ENCODE data around the gene RPS19. TPM values are rescaled to one million over a fixed set of nuclear protein-coding genes. Genes with fewer than 3 reads are reported as not detected.

The RPS19 gene
- total RNA-seq, 4 donors from 2014 or later = 893 to 1,378 (median 1,179) TPM

- Histone ChIP-seq H3K4me1 (peaks cover 29 to 79% (median 53%) of the 10 kb centered on the region in 4 donors), H3K4me3 (no peak overlapping the region), H3K27me3 (no peaks in the 10 kb centered on the region), H3K36me3 (peaks cover 25 to 74% (median 68%) of the 10 kb centered on the region in 4 donors), H3K27ac (replicated peaks in 1 of 4) (no peak overlapping the region), H3K9me3 (no peaks in the 10 kb centered on the region)
- intact Hi-C loops (cut with DNase I) = loop anchor here (5.0 kb wide), 1 partner anchor 89 kb away; no protein-coding TSS in a partner anchor
- no peak for TF ChIP-seq EP300 (IDR thresholded peaks at IDR 0.05)
- TF ChIP-seq POLR2AphosphoS5 (IDR thresholded peaks at IDR 0.05) = no peak
- no peak for TF ChIP-seq POLR2A (IDR thresholded peaks at IDR 0.05; ENCODE audit: low read depth)
- TF ChIP-seq CTCF (IDR thresholded peaks at IDR 0.05) = no peak
- DNase-seq (ENCODE audit: extremely low spot score) = no peak
- 78% methylated on average over 11 of the region's 11 CpGs for WGBS
Measured at GRCh38 chr19:41863209-41863931, 3.3 kb downstream of the RPS19 start.

GRCh38 chr19:41864374-41864773 lies 4.3 kb downstream of the RPS19 start:
- DNase-seq (ENCODE audit: extremely low spot score) = no peak

GRCh38 chr19:41866284-41866683 lies 6.2 kb downstream of the RPS19 start:
- Histone ChIP-seq H3K4me1 (peaks cover 26 to 65% (median 43%) of the 10 kb centered on the region in 4 donors), H3K27me3 (no peaks in the 10 kb centered on the region), H3K9me3 (no peaks in the 10 kb centered on the region), H3K27ac (replicated peaks in 1 of 4) (no peak overlapping the region), H3K36me3 (peaks cover 35 to 98% (median 93%) of the 10 kb centered on the region in 4 donors), H3K4me3 (no peak overlapping the region)
- TF ChIP-seq EP300 (IDR thresholded peaks at IDR 0.05) (no peak), POLR2A (IDR thresholded peaks at IDR 0.05; ENCODE audit: low read depth) (no peak)
- no peak for DNase-seq (ENCODE audit: extremely low spot score)
- intact Hi-C loops (cut with DNase I) = no loop called here
- 78% methylated on average over 3 of the region's 3 CpGs for WGBS

More at GRCh38 chr19:41864374-41864773, 4.3 kb downstream of the RPS19 start:
- TF ChIP-seq POLR2AphosphoS5 (IDR thresholded peaks at IDR 0.05) (no peak), EP300 (IDR thresholded peaks at IDR 0.05) (no peak), CTCF (IDR thresholded peaks at IDR 0.05) (no peak), POLR2A (IDR thresholded peaks at IDR 0.05; ENCODE audit: low read depth) (no peak)
- H3K36me3 ChIP-seq = peaks cover 31 to 84% (median 78%) of the 10 kb centered on the region in 4 donors
- WGBS = 89% methylated on average over 5 of the region's 5 CpGs
- no peak overlapping the region for H3K4me3 ChIP-seq
- no peak overlapping the region for H3K27ac ChIP-seq (replicated peaks in 1 of 4)
- no peaks in the 10 kb centered on the region for H3K9me3 ChIP-seq
- intact Hi-C loops (cut with DNase I) = loop anchor here (5.0 kb wide), 1 partner anchor 88 kb away; no protein-coding TSS in a partner anchor
- peaks cover 29 to 74% (median 51%) of the 10 kb centered on the region in 4 donors for H3K4me1 ChIP-seq
- no peaks in the 10 kb centered on the region for H3K27me3 ChIP-seq

- H3K9me3 ChIP-seq = no peaks in the 10 kb centered on the region
- H3K27me3 ChIP-seq = no peaks in the 10 kb centered on the region
- intact Hi-C loops (cut with DNase I) = no loop called here
- H3K36me3 ChIP-seq = peaks cover 31 to 95% (median 88%) of the 10 kb centered on the region in 4 donors
- WGBS = 85% methylated on average over 9 of the region's 10 CpGs
- H3K27ac ChIP-seq (replicated peaks in 1 of 4) = no peak overlapping the region
- no peak for TF ChIP-seq POLR2A (IDR thresholded peaks at IDR 0.05; ENCODE audit: low read depth)
- no peak for TF ChIP-seq CTCF (IDR thresholded peaks at IDR 0.05)
- TF ChIP-seq EP300 (IDR thresholded peaks at IDR 0.05) = no peak
- no peak for TF ChIP-seq POLR2AphosphoS5 (IDR thresholded peaks at IDR 0.05)
- no peak overlapping the region for H3K4me3 ChIP-seq
- peaks cover 17 to 50% (median 22%) of the 10 kb centered on the region in 4 donors for H3K4me1 ChIP-seq
- DNase-seq (ENCODE audit: extremely low spot score) = no peak
Measured at GRCh38 chr19:41868120-41868988, 8.3 kb downstream of the RPS19 start.

- WGBS = 89% methylated on average over 11 of the region's 12 CpGs
- DNase-seq (ENCODE audit: extremely low spot score) = no peak
- Histone ChIP-seq H3K4me3 (no peak overlapping the region), H3K9me3 (no peaks in the 10 kb centered on the region), H3K4me1 (peaks cover 17 to 47% (median 19%) of the 10 kb centered on the region in 4 donors), H3K36me3 (peaks cover 26 to 90% (median 82%) of the 10 kb centered on the region in 4 donors), H3K27me3 (no peaks in the 10 kb centered on the region), H3K27ac (replicated peaks in 1 of 4) (no peak overlapping the region)
- TF ChIP-seq EP300 (IDR thresholded peaks at IDR 0.05) (no peak), POLR2AphosphoS5 (IDR thresholded peaks at IDR 0.05) (no peak), CTCF (IDR thresholded peaks at IDR 0.05) (no peak), POLR2A (IDR thresholded peaks at IDR 0.05; ENCODE audit: low read depth) (no peak)
- intact Hi-C loops (cut with DNase I) = no loop called here
Measured at GRCh38 chr19:41868989-41869300, 8.9 kb downstream of the RPS19 start.

Data from esophagus muscularis mucosa (tissue), 4 donors.